Fibroblast of skin of scalp (primary cell): ENCODE data around the gene CD34. TPM values are rescaled to one million over a fixed set of nuclear protein-coding genes. Genes with fewer than 3 reads are reported as not detected.
"Not testable (repeated sequence)": the region's sequence is repeated elsewhere in the genome, so short reads cannot be mapped to it uniquely, and the experiment has no call there.

Experiments
- DNase-seq: peaks from one replicate; pipeline ENCODE4 v3.0.0-alpha.2; 2013
- polyA plus RNA-seq, 2 experiments: library from polyadenylated mRNA; unstranded; fragments of 120-200 nt; gene quantifications; one replicate each; pipeline ENCODE4 v1.2.1, GENCODE V29; 2013; ENCODE audit not compliant: insufficient read length in 2 of 2

The CD34 gene, protein sequence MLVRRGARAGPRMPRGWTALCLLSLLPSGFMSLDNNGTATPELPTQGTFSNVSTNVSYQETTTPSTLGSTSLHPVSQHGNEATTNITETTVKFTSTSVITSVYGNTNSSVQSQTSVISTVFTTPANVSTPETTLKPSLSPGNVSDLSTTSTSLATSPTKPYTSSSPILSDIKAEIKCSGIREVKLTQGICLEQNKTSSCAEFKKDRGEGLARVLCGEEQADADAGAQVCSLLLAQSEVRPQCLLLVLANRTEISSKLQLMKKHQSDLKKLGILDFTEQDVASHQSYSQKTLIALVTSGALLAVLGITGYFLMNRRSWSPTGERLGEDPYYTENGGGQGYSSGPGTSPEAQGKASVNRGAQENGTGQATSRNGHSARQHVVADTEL
- polyA plus RNA-seq (2013, experiment 1 of 2; ENCODE audit: insufficient read length), result 0.76 TPM
- polyA plus RNA-seq (2013, experiment 2 of 2; ENCODE audit: insufficient read length), result 4.4 TPM

DNA sequence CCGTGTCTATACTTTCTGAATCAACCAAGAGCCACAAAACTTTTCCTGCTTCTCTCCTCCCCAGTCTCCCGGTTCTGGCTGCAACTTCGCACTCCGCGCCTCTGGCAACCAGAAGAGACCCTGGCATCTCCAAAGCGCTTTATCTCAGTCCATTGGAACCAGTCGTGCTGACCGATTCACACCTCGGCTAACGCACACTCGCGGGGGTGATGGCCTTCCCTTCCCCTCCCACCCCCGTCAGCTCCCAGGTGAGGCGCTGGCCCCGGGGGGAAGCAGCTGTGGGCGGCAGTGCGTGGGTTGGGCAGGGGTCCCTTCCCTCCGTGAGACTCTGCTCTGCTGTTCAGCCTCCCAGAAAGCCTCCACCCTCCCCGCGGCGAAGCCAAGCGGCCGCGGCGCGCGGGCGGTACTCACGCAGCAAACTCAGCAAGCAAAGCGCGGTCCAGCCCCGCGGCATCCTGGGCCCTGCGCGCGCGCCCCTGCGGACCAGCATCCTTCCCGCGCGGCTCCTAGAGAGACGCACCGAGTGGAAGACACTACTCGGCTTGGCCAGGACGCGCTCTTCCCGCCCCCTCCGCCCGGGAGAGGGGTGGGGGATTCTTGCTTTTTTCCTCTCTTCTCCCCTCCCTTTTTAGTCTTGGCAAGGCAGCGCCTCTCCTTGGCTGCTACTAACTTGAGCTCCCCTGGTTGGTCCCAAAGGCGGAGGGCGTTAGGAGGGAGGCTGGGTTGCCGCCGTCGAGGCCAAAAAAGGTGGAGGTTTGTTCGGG is at the start of gene CD34:
Gene CD34 (minus strand): TSS at position 535 of the 764 bp plus-strand sequence. CDS start 45 bp downstream, at position 490.
- peak; percentile 13 for DNase-seq

- DNase-seq, result no peak
Measured at GRCh38 chr1:207960346-207960745, 49.4 kb upstream of the CD34 start.

- DNase-seq, result no peak
Measured at GRCh38 chr1:207959910-207960309, 49.0 kb upstream of the CD34 start.

- DNase-seq, result peak; percentile 38
Measured at GRCh38 chr1:207959141-207959825, 48.4 kb upstream of the CD34 start.

DNA sequence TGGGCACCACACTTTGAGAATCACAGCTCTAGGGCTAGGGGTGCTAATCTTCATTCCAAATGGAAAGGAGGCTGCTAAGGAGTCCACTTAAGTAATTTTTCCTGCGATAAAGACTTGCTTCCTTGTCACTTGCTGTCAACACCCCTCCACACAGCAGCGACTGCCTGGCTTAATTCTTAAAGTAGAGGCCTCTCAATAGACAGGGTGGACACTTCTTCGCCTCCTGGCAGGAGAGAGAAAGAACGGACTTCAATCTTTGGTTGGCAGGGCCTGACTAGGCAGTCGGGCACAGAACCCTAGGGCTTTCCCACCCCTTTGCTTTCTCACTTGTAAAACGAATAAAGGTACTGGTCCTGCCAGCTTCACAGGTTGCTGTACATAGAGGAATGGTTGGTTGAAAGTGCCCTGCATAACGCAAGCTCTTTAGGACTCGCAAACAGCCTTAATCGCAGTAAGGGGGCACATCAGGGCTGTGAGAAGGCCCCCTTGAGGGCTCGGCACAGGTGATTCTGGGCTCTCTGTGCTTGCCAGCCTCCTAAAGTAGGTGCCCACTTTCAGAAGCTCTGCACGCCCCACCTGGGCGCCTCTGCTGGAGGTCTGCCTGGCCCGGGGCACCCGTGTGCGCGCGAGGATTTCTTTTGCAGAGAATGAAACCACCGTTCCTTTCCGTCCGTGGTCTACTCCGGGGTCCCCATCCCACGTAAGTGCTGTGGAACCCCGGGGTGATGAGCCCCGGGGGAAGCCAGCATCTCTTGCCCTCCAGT is 47.6 kb upstream of the CD34 start:
- no peak for DNase-seq

- no peak for DNase-seq
Measured at GRCh38 chr1:207956986-207957385, 46.1 kb upstream of the CD34 start.

GRCh38 chr1:207954104-207954503 is 43.2 kb upstream of the CD34 start:
- no peak for DNase-seq

- DNase-seq, result no peak
Measured at GRCh38 chr1:207952617-207953542, 42.0 kb upstream of the CD34 start.

DNA sequence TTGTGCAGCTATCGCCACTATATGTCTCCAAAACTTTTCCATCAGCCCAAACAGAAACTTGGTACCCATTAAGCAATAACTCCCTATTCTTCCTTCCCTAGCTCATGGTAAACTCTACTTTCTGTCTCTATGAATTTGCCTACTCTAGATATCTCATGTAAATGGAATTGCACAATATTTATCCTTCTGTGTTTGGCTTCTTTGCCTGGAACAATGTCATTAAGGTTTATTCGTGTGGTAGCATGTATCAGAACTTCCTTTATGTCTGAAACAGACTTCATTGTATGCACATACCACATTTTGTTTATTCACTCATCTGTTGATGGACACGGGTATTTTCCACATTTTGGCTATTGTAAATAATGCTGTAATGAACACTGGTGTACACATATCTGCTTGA is 40.7 kb upstream of the CD34 start:
- no peak for DNase-seq

DNA sequence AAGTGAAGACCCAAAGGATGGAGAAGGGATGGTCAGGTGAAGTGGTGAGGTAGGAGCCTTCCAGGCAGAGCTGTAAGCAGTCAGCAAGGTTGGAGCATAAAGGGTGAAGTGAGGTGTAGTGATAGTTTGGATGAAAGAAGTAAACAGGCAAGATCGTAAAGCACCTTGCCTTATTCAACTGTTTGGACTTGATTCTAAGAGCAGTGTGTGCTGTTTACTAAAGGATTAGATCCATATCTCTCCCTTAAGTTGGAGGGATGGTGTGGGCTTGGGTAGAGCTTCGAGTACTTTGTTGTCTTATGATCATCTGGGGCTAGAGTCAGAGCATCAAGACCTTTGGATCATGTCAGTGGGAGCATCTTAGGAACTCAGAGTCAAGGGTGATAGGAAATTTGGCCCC is 39.8 kb upstream of the CD34 start:
- DNase-seq, result no peak

- DNase-seq, result no peak
Measured at GRCh38 chr1:207949571-207950195, 38.8 kb upstream of the CD34 start.

GRCh38 chr1:207948536-207949250 is 37.8 kb upstream of the CD34 start:
- DNase-seq, result no peak

DNA sequence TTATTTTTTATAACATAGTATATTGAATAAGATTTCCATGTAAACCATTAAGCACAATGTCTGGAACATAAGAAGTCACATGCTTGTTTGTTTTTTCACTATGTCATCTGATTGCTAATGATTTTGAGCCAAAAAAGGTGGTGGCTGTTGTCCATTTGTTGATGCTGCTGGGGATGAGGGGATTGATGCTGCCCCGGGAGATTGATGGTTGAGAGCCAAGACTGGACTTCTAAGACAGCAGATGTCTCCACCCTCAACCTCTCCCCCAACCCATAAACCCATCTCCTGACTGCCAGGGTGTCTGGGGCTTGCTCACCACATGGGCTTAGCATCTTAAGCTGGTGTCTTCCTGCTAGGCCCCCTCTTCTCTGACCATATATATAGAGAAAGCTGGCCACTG is 35.8 kb upstream of the CD34 start:
- DNase-seq, result no peak

DNA sequence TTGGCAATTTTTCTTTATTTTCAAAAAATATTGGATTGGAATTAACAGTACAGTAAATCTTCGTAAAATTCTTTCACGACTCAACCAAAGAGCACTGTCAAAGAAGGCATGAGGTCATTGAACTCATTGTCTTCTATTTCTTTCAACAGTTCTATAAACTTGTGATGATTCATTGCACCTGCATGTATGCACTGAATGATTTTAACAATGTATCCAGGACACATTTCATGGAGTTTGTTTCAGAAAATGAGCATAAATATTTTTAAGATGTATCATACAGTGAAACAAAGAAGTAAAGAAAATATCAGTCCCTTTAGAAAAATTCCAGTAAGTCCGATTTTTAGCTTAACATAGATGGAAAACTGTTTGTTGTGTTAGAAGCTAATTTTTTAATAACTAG is 33.6 kb upstream of the CD34 start:
- DNase-seq, result peak; percentile 20

- DNase-seq, result not testable (repeated sequence)
Measured at GRCh38 chr1:207942337-207942741, 31.4 kb upstream of the CD34 start.

- no peak for DNase-seq
Measured at GRCh38 chr1:207941665-207942064, 30.7 kb upstream of the CD34 start.

GRCh38 chr1:207938016-207938415 is 27.1 kb upstream of the CD34 start:
- peak; percentile 13 for DNase-seq

DNA sequence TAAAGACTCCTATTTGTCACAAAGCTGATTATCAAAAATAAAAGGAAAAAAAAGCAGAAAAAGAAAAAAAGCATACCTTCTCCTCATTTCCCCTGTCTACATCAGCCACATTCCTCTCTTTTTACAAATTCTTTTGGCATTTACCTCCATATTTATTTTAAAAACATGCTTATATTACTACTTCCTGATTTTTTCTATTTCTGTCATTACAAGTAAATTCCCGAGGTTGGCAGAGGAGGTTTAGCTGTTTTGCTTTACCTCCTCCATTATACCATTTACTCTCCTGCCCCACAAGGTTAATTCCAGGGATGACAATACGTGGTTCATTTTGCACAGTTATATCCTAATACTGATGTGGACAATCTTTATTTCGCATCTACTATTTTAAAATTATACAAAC is 26.3 kb upstream of the CD34 start:
- peak; percentile 23 for DNase-seq

- no peak for DNase-seq
Measured at GRCh38 chr1:207935166-207935583, 24.2 kb upstream of the CD34 start.

DNA sequence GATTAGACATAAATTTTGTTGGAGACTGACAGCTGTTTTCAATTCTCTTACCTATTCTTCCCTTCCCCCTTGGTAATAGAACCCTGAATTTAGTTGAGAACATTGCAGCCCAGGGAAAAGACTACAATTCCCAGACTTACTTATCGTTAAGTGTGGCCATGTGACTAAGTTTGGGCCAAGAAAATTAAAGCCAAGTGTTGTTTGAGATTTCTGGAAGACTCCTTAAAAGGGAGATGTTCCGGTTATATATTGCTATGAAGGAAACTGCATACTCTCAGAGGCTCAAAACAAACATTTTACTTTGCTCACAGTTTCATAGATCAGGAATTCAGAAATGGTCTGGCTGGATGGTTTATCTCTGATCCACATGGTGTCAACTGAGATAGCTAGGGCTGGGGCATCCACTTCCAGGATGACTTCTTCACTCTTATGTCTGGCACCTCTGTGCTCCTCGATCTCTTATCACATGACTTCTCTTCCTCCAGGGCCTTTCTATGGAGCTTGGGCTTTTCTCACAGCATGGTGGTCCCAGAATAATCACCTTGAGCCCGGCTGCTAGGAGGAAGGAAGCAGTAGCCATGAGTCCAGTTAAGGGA is 22.4 kb upstream of the CD34 start:
- DNase-seq, result no peak
